K562 (cell line): Measurements from ENCODE around the gene ADGRB2. TPM values are rescaled to one million over a fixed set of nuclear protein-coding genes. Genes with fewer than 3 reads are reported as not detected.

Experiments
- ATF4 ChIP-seq: fragments of 450-650 bp; formaldehyde crosslinking; IDR thresholded peaks from 2 replicates; pipeline ENCODE4 v1.4.0; 2022; ENCODE audit warnings: mild to moderate bottlenecking, moderate library complexity
- COPS2 ChIP-seq: fragments of 450-650 bp; conservative IDR thresholded peaks from 2 replicates; pipeline ENCODE4 v1.6.1; 2016; ENCODE audit warnings: mild to moderate bottlenecking, moderate library complexity
- CUX1 ChIP-seq: fragments of 200-800 bp; sonication (Bioruptor generic); IDR thresholded peaks from 2 replicates; pipeline ENCODE4 v1.6.1; 2016; ENCODE audit warnings: missing genetic modification characterization, missing compliant biosample characterization
- CXXC5 ChIP-seq: fragments of 250-450 bp; sonication (Bioruptor Pico); IDR thresholded peaks from 2 replicates; pipeline ENCODE4 v1.8.0; 2022; ENCODE audit warnings: inconsistent platforms, mild to moderate bottlenecking, moderate library complexity
- ETV1 ChIP-seq: fragments of 450-650 bp; conservative IDR thresholded peaks from 2 replicates; pipeline ENCODE4 v1.6.1; 2016; ENCODE audit warnings: missing genetic modification characterization, control low read depth, low read depth, missing compliant biosample characterization
- FOSL1 ChIP-seq: fragments of 200-800 bp; sonication (Bioruptor generic); conservative IDR thresholded peaks from 2 replicates; pipeline ENCODE4 v1.6.1; 2016; ENCODE audit warnings: missing genetic modification characterization, missing compliant biosample characterization
- MAZ ChIP-seq, 2 experiments: fragments of 450-650 bp in 1 of 2; sonication (generic) in 1 of 2; formaldehyde crosslinking; IDR thresholded peaks in 1 of 2; conservative IDR thresholded peaks in 1 of 2; 2 replicates each; pipeline versions ENCODE4 v1.4.0 to v1.5.0; 2020; ENCODE audit warnings: mild to moderate bottlenecking in 1 of 2, missing genetic modification reagents in 1 of 2
- NFATC3 ChIP-seq: fragments of 450-650 bp; IDR thresholded peaks from 2 replicates; pipeline ENCODE4 v1.6.1; 2017; ENCODE audit warnings: mild to moderate bottlenecking
- PTTG1 ChIP-seq: fragments of 450-650 bp; IDR thresholded peaks from 2 replicates; pipeline ENCODE4 v1.6.1; 2016; ENCODE audit warnings: low read depth, mild to moderate bottlenecking, missing genetic modification characterization, missing compliant biosample characterization
- TCF15 ChIP-seq: fragments of 250-450 bp; sonication (Bioruptor Pico); IDR thresholded peaks from 2 replicates; pipeline ENCODE4 v1.8.0; 2022; ENCODE audit warnings: moderate library complexity, mild to moderate bottlenecking, inconsistent platforms
- TEAD1 ChIP-seq, 2 experiments: fragments of 450-650 bp in 1 of 2; sonication (generic) in 1 of 2; formaldehyde crosslinking; IDR thresholded peaks; 2 replicates each; pipeline versions ENCODE4 v1.4.0 to v1.8.0; 2020 to 2022; ENCODE audit warnings: mild to moderate bottlenecking in 2 of 2, missing genetic modification reagents in 1 of 2
- TFAP4 ChIP-seq: sonication (generic); formaldehyde crosslinking; IDR thresholded peaks from 2 replicates; pipeline ENCODE4 v1.8.0; 2022; ENCODE audit warnings: missing genetic modification reagents, mild to moderate bottlenecking, moderate library complexity, borderline replicate concordance
- polyA plus RNA-seq, 8 experiments: library from polyadenylated mRNA; depleted of rRNA in 4 of 8; stranded (reverse) in 5 of 8; unstranded in 3 of 8; fragments of >200 nt; fragmentation: Nextera tagmentation in 2 of 8; fragmentation: Illumina TruSeq in 1 of 8; extraction: Ambion mirVana in 2 of 8; extraction: Trizol in 1 of 8; gene quantifications; 2 replicates each; pipeline versions ENCODE4 v1.2.1 to v1.2.3, GENCODE V29; 2011 to 2014; ENCODE audit warnings: inconsistent platforms in 1 of 8, missing spikeins in 1 of 8
- total RNA-seq, 7 experiments: library from RNA; depleted of rRNA in 6 of 7; stranded (reverse); fragments of >200 nt in 6 of 7; fragmentation: Illumina TruSeq in 2 of 7; extraction: Trizol in 2 of 7; gene quantifications; 2 replicates each; pipeline versions ENCODE4 v1.2.1 to v1.2.3, GENCODE V29; 2011 to 2021; ENCODE audit warnings: low replicate concordance in 1 of 7
- TF ChIP-seq, protein P1 (sequence below): sonication (generic); formaldehyde crosslinking; IDR thresholded peaks from 2 replicates; pipeline ENCODE4 v1.8.0; 2022; ENCODE audit warnings: mild to moderate bottlenecking, missing genetic modification reagents
- TF ChIP-seq, protein P2 (sequence below): fragments of 450-650 bp; IDR thresholded peaks from 2 replicates; pipeline ENCODE4 v1.6.1; 2016

ADGRB2 gene
- total and polyA plus RNA-seq, 9 of the 15 experiments (the other 6 are each of a cell fraction or from before 2014, with no cell fraction given), result 0.04 to 0.23 (median 0.20) TPM; not detected in 2

DNA sequence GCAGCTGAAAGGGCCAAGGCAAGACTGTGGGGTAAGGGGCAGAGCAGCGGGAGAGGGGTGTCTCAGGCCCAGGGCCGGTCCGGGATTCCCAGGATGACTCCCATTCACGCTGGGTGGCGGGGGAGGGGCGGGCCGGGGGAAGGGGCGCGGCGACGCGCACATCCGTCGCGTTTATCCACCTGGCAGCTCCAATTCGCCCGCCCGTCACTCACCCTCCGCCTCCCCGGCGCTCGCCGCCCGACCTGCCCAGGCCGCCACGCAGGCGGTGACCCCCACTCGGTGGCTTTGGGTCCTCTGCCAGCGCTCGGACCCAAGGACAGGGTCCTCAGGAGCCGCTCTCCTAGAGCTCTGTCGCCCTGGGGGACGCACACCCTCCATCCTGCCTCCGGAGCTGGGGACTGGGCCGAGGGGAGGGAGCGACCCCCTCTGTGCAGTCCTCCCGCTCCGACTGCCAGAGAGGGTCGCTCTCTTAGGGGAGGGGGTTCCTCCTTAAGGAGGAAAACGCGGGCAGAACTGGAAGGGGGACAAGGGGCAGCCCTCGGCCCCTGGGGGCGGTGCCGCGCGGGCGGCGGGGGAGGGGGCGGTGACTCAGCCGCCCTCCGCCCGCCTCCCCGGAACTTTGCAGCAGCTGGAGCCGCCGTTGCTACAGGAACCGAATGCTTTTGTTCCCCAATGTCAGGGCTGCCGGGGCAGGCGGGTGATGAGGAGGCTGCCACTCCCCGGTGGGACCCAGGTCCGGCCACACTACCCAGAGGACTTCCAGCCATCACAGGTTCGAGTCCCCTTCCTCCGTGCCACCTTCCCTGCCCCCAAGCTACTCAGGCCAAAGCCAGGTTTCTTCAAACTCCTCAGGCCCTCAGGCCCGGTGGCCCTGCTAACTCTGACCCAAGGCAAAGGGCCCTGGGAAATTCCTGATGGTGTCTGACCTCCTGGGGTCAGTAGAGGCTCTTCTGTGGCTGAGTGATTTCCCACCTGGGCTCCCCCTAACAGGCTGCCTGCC is 3.4 kb downstream of the ADGRB2 start (continued):
- TF ChIP-seq TCF15 (CRISPR knock-in tag) (no peak), MAZ (CRISPR knock-in tag; conservative IDR thresholded peaks at IDR 0.05 in 1 of 2, IDR thresholded peaks at IDR 0.05 in 1 of 2) (peak; percentile 48 to 54; a peak in 2 of 4 replicates), NFATC3 (no peak), ETV1 (tag) (no peak), COPS2 (no peak), ATF4 (CRISPR knock-in tag) (no peak), TEAD1 (CRISPR knock-in tag; IDR thresholded peaks at IDR 0.05) (peak in 1 of 2 experiments; percentile 32; a peak in 1 of 4 replicates), CUX1 (CRISPR knock-in tag) (no peak), FOSL1 (tag) (peak; percentile 94), TFAP4 (peak; percentile 97), CXXC5 (CRISPR knock-in tag) (0 out of 2 replicates have a peak, but pooled peaks have one; percentile 18), PTTG1 (tag) (no peak)
- TF ChIP-seq, protein P1, sequence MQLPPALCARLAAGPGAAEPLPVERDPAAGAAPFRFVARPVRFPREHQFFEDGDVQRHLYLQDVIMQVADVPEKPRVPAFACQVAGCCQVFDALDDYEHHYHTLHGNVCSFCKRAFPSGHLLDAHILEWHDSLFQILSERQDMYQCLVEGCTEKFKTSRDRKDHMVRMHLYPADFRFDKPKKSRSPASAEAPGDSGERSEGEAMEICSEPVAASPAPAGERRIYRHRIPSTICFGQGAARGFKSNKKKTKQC (CRISPR knock-in tag), result 0 out of 2 replicates have a peak, but pooled peaks have one; percentile 50
- TF ChIP-seq, protein P2, sequence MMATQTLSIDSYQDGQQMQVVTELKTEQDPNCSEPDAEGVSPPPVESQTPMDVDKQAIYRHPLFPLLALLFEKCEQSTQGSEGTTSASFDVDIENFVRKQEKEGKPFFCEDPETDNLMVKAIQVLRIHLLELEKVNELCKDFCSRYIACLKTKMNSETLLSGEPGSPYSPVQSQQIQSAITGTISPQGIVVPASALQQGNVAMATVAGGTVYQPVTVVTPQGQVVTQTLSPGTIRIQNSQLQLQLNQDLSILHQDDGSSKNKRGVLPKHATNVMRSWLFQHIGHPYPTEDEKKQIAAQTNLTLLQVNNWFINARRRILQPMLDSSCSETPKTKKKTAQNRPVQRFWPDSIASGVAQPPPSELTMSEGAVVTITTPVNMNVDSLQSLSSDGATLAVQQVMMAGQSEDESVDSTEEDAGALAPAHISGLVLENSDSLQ, result no peak
